Measurements from ENCODE around the gene TMEM131.
A peak's percentile ranks its signal among the peaks of the same experiment; 100 is the strongest.
"Not testable (repeated sequence)": the region's sequence is repeated elsewhere in the genome, so short reads cannot be mapped to it uniquely, and the experiment has no call there.

TMEM131 gene

DNA sequence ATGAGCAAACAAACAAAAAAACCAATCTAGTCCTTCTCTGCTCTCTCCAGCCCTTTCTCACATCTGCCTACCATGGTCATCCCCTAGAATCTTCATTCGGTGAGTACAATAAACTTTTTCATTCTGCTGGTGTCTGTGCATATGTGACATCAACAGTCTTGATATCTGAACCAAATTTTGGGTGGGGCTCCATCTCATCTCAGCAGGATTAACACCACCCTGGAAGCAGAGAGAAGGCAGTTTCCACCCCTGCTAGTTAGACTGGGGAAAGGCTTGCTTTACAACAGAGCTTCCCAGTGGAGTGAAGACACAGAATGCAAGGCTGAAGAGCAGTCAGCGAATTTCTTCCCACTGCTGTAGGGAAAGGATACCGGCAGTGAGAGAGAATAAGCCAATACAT is 116.9 kb downstream of the TMEM131 start:
- POLR2A ChIA-PET, result no interaction called here

DNA sequence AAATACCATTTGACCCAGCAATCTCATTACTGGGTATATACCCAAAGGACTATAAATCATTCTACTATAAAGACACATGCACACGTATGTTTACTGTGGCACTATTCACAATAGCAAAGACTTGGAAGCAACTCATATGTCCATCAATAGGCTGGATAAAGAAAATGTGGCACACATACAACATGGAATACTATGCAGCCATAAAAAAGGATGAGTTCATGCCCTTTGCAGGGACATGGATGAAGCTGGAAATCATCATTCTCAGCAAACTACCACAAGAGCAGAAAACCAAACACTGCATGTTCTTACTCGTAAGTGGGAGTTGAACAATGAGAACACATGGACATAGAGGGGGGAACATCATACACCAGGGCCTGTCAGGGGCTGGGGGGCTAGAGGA is 117.4 kb downstream of the TMEM131 start:
- CTCF ChIA-PET; H3K27ac ChIP-seq (ENCODE audit: extremely low read depth, low read depth, low read length); POLR2A ChIA-PET; H3K4me3 ChIP-seq (ENCODE audit: low read depth, low read length); H3K9me3 ChIP-seq (ENCODE audit: control insufficient read depth, insufficient read depth, low read depth, low read length); H3K4me1 ChIP-seq (ENCODE audit: control insufficient read depth, insufficient read depth, low read length); H3K36me3 ChIP-seq (ENCODE audit: control insufficient read depth in 2 of 2, insufficient read depth in 1 of 2, low read length in 2 of 2): not testable (repeated sequence)
- TF ChIP-seq ZNF146 (tag by site-specific recombination; IDR thresholded peaks at IDR 0.05), result peak; percentile 61
- TF ChIP-seq, protein P1, sequence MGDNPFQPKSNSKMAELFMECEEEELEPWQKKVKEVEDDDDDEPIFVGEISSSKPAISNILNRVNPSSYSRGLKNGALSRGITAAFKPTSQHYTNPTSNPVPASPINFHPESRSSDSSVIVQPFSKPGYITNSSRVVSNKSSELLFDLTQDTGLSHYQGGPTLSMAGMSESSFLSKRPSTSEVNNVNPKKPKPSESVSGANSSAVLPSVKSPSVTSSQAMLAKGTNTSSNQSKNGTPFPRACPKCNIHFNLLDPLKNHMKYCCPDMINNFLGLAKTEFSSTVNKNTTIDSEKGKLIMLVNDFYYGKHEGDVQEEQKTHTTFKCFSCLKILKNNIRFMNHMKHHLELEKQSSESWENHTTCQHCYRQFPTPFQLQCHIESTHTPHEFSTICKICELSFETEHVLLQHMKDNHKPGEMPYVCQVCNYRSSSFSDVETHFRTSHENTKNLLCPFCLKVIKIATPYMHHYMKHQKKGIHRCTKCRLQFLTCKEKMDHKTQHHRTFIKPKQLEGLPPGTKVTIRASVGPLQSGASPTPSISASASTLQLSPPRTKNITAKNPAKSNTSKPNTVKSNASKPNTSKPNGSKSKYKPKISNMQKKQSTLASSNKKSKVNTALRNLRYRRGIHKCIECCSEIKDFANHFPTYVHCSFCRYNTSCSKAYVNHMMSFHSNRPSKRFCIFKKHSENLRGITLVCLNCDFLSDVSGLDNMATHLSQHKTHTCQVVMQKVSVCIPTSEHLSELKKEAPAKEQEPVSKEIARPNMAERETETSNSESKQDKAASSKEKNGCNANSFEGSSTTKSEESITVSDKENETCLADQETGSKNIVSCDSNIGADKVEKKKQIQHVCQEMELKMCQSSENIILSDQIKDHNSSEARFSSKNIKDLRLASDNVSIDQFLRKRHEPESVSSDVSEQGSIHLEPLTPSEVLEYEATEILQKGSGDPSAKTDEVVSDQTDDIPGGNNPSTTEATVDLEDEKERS (tag by site-specific recombination; IDR thresholded peaks at IDR 0.05), result 0 out of 2 replicates have a peak, but pooled peaks have one; percentile 37

More for the DNA sequence above, 116.9 kb downstream of the TMEM131 start:
- Histone ChIP-seq H3K4me3 (ENCODE audit: low read depth, low read length) (no peak overlapping the region), H3K9me3 (ENCODE audit: control insufficient read depth, insufficient read depth, low read depth, low read length) (no peaks in the 10 kb centered on the region), H3K4me1 (ENCODE audit: control insufficient read depth, insufficient read depth, low read length) (no peaks in the 10 kb centered on the region), H3K36me3 (ENCODE audit: control insufficient read depth in 2 of 2, insufficient read depth in 1 of 2, low read length in 2 of 2) (no peaks in the 10 kb centered on the region), H3K27ac (ENCODE audit: extremely low read depth, low read depth, low read length) (no peak overlapping the region)
- TF ChIP-seq ZNF548 (tag by site-specific recombination; IDR thresholded peaks at IDR 0.05) (no peak), ZNF561 (tag by site-specific recombination; IDR thresholded peaks at IDR 0.05; ENCODE audit: borderline replicate concordance) (no peak), ZNF157 (tag by site-specific recombination; IDR thresholded peaks at IDR 0.05) (no peak), ZNF19 (tag by site-specific recombination; IDR thresholded peaks at IDR 0.05; ENCODE audit: low read depth) (no peak)
- TF ChIP-seq, protein P2, sequence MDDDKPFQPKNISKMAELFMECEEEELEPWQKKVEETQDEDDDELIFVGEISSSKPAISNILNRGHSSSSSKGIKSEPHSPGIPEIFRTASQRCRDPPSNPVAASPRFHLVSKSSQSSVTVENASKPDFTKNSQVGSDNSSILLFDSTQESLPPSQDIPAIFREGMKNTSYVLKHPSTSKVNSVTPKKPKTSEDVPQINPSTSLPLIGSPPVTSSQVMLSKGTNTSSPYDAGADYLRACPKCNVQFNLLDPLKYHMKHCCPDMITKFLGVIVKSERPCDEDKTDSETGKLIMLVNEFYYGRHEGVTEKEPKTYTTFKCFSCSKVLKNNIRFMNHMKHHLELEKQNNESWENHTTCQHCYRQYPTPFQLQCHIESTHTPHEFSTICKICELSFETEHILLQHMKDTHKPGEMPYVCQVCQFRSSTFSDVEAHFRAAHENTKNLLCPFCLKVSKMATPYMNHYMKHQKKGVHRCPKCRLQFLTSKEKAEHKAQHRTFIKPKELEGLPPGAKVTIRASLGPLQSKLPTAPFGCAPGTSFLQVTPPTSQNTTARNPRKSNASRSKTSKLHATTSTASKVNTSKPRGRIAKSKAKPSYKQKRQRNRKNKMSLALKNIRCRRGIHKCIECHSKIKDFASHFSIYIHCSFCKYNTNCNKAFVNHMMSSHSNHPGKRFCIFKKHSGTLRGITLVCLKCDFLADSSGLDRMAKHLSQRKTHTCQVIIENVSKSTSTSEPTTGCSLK (tag by site-specific recombination; IDR thresholded peaks at IDR 0.05), result no peak
- CTCF ChIA-PET, result no interaction called here

DNA sequence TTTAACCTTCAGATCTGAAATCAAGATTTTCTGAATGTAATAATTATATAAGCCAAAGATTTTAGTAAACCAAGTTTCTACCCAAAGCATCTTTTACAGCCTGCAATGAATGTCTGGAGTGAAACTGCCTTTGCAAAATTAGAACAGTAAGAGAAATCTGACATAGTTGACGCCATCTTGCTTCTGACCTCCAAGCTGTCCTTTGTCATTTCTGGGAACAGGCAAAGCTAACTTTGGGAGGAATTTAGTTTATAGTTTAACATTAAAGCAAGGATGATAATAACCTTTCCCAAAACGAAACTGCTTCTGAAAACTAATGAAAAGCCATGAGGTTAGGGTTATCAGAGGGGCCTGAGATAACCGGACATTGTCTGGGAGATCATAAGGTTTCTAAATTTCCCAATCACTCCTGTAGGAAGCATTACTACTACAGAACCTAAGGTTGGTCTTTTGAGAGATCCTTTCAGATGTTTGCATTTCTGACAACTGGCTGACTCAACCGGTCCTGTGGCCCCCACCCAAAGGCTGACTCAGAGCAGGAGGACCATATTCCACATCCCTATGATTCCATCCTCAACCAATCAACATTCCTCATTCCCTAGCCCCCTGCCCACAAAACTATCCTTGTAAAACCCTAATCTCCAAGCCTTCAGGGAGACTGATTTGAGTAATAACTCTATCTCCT is 124.5 kb downstream of the TMEM131 start:
- H3K27ac ChIP-seq (ENCODE audit: extremely low read depth, low read depth, low read length), result no peak overlapping the region
- peak; percentile 50 for TF ChIP-seq SETDB1 (IDR thresholded peaks at IDR 0.05; ENCODE audit: insufficient read length, low read length)
- TF ChIP-seq ZNF416 (tag by site-specific recombination; IDR thresholded peaks at IDR 0.05), result no peak
- H3K4me1 ChIP-seq (ENCODE audit: control insufficient read depth, insufficient read depth, low read length), result peaks cover 3% of the 10 kb centered on the region; the same call in 1 of the 2 replicates
- no peaks in the 10 kb centered on the region for H3K36me3 ChIP-seq (ENCODE audit: control insufficient read depth in 2 of 2, insufficient read depth in 1 of 2, low read length in 2 of 2)
- ChIA-PET POLR2A (no interaction called here), CTCF (interaction anchor here (0.6 kb wide), 1 partner anchor 665 kb away, joined by 4 read pairs; no protein-coding TSS in a partner anchor)
- no peak overlapping the region for H3K4me3 ChIP-seq (ENCODE audit: low read depth, low read length)
- H3K9me3 ChIP-seq (ENCODE audit: control insufficient read depth, insufficient read depth, low read depth, low read length), result no peaks in the 10 kb centered on the region

DNA sequence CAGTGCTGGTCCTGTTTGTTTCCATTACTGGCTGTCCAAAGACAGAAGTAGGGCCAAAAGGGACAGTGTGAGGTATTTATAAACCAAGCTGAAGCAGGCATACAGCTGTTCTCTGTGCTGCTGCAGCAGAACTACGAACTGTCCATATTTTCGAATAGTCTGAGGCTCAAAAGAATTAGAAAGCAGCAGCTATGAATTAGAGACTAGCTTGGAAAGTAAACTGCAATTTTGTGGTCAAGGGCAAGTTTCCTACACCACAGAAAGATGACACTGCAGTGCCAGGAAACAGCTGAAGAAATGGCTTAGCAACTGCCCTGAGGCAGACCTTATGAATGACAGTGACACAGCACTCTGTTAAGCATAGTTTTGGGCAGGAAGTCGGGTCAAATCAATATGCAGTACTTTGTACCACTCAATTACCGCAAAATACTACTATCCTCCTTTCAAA is 125.3 kb downstream of the TMEM131 start:
- H3K9me3 ChIP-seq (ENCODE audit: control insufficient read depth, insufficient read depth, low read depth, low read length), result no peaks in the 10 kb centered on the region
- peaks cover 3% of the 10 kb centered on the region; the same call in 1 of the 2 replicates for H3K4me1 ChIP-seq (ENCODE audit: control insufficient read depth, insufficient read depth, low read length)
- H3K27ac ChIP-seq (ENCODE audit: extremely low read depth, low read depth, low read length), result no peak overlapping the region
- no peak overlapping the region for H3K4me3 ChIP-seq (ENCODE audit: low read depth, low read length)
- no peaks in the 10 kb centered on the region for H3K36me3 ChIP-seq (ENCODE audit: control insufficient read depth in 2 of 2, insufficient read depth in 1 of 2, low read length in 2 of 2)
- ChIA-PET POLR2A (no interaction called here), CTCF (interaction anchor here (0.6 to 1.3 kb wide), 2 partner anchors 29 to 666 kb away, joined by 3 to 4 read pairs; no protein-coding TSS in a partner anchor)
- no peak for TF ChIP-seq ZNF37A (tag by site-specific recombination; IDR thresholded peaks at IDR 0.05)
- no peak for TF ChIP-seq ZBTB17 (tag by site-specific recombination; IDR thresholded peaks at IDR 0.05)
- no peak for TF ChIP-seq SP2 (tag by site-specific recombination; IDR thresholded peaks at IDR 0.05)
- TF ChIP-seq, protein P3, sequence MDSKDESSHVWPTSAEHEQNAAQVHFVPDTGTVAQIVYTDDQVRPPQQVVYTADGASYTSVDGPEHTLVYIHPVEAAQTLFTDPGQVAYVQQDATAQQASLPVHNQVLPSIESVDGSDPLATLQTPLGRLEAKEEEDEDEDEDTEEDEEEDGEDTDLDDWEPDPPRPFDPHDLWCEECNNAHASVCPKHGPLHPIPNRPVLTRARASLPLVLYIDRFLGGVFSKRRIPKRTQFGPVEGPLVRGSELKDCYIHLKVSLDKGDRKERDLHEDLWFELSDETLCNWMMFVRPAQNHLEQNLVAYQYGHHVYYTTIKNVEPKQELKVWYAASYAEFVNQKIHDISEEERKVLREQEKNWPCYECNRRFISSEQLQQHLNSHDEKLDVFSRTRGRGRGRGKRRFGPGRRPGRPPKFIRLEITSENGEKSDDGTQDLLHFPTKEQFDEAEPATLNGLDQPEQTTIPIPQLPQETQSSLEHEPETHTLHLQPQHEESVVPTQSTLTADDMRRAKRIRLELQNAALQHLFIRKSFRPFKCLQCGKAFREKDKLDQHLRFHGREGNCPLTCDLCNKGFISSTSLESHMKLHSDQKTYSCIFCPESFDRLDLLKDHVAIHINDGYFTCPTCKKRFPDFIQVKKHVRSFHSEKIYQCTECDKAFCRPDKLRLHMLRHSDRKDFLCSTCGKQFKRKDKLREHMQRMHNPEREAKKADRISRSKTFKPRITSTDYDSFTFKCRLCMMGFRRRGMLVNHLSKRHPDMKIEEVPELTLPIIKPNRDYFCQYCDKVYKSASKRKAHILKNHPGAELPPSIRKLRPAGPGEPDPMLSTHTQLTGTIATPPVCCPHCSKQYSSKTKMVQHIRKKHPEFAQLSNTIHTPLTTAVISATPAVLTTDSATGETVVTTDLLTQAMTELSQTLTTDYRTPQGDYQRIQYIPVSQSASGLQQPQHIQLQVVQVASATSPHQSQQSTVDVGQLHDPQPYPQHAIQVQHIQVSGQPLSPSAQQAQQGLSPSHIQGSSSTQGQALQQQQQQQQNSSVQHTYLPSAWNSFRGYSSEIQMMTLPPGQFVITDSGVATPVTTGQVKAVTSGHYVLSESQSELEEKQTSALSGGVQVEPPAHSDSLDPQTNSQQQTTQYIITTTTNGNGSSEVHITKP (tag by site-specific recombination; IDR thresholded peaks at IDR 0.05), result no peak
- TF ChIP-seq, protein P4, sequence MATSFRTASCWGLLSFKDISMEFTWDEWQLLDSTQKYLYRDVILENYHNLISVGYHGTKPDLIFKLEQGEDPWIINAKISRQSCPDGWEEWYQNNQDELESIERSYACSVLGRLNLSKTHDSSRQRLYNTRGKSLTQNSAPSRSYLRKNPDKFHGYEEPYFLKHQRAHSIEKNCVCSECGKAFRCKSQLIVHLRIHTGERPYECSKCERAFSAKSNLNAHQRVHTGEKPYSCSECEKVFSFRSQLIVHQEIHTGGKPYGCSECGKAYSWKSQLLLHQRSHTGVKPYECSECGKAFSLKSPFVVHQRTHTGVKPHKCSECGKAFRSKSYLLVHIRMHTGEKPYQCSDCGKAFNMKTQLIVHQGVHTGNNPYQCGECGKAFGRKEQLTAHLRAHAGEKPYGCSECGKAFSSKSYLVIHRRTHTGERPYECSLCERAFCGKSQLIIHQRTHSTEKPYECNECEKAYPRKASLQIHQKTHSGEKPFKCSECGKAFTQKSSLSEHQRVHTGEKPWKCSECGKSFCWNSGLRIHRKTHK (tag by site-specific recombination; IDR thresholded peaks at IDR 0.05), result no peak
- TF ChIP-seq ZNF404 (tag by site-specific recombination; IDR thresholded peaks at IDR 0.05), result no peak
- no peak for TF ChIP-seq ZNF146 (tag by site-specific recombination; IDR thresholded peaks at IDR 0.05)

Measured in HEK293 (cell line).